HCT116 (cell line): Measurements from ENCODE around the gene SPATS2L. TPM values are rescaled to one million over a fixed set of nuclear protein-coding genes. Genes with fewer than 3 reads are reported as not detected.

Experiments used
- ATAC-seq: fragments of 200-7000 bp; cut with Tn5 transposase; 2 replicates; pipeline ENCODE4 v1.9.1; 2020; ENCODE audit warnings: mild to moderate bottlenecking, moderate library complexity
- BruUV-seq: library from RNA; stranded (reverse); fragments of 400-500 nt; replicated peaks from 2 replicates; lab custom pipeline; 2021; lab: Mats Ljungman, UMichigan
- CTCF ChIA-PET: fragments of 300-600 bp; sonication (Branson Sonifier 250); formaldehyde crosslinking; loops from one replicate; lab custom pipeline; 2021; ENCODE audit warnings: antibody characterized with exemption; lab: Charles Lee
- POLR2A ChIA-PET: fragments of 300-600, 350-600 bp; sonication (Branson Sonifier 250); formaldehyde crosslinking; loops from one replicate; lab custom pipeline; 2021; ENCODE audit warnings: antibody characterized with exemption; lab: Charles Lee
- RAD21 ChIA-PET, 2 experiments: fragments of 300-600 bp; sonication (Branson Sonifier 250); formaldehyde crosslinking; loops; one replicate each; lab custom pipeline; 2023; ENCODE audit warnings: low total read pairs in 2 of 2; ENCODE audit not compliant: uncharacterized antibody in 2 of 2, unreplicated experiment in 2 of 2, low non-redundant PET in 1 of 2; lab: Charles Lee
- DNase-seq: peaks from one replicate; pipeline ENCODE4 v3.0.0-alpha.2; 2010; ENCODE audit warnings: low read depth, low spot score
- H2AFZ ChIP-seq: fragments of 200-600 bp; shearing (Covaris generic), sonication (generic); 2 replicates; pipeline ENCODE4 v1.6.1; 2017; ENCODE audit warnings: low read depth, mixed run types, mixed read lengths, antibody characterized with exemption, low read length; ENCODE audit not compliant: poor library complexity, severe bottlenecking
- H3K27ac ChIP-seq: 2 replicates; pipeline ENCODE4 v1.5.1; 2012; ENCODE audit warnings: low read depth, low read length
- H3K27me3 ChIP-seq: fragments of 200-600 bp; sonication (generic); 2 replicates; pipeline ENCODE4 v1.6.1; 2016; ENCODE audit warnings: mixed run types, low read length, mixed read lengths; ENCODE audit not compliant: insufficient read depth
- H3K36me3 ChIP-seq, 2 experiments: fragments of 200-500 bp in 1 of 2; fragments of 200-600 bp in 1 of 2; sonication (Bioruptor generic) in 1 of 2; sonication (generic) in 1 of 2; 2 replicates each; pipeline versions ENCODE4 v1.5.1 to v1.6.1; 2014 to 2016; ENCODE audit warnings: low read length in 2 of 2, inconsistent platforms in 1 of 2, mixed read lengths in 1 of 2, mixed run types in 1 of 2; ENCODE audit not compliant: insufficient read depth in 2 of 2, control insufficient read depth in 1 of 2
- H3K4me1 ChIP-seq, 2 experiments: fragments of 200-600 bp in 1 of 2; sonication (generic) in 1 of 2; 2 replicates each; pipeline versions ENCODE4 v1.5.1 to v1.6.1; 2012 to 2017; ENCODE audit warnings: low read length in 2 of 2, inconsistent platforms in 1 of 2, mild to moderate bottlenecking in 1 of 2, mixed read lengths in 1 of 2, mixed run types in 1 of 2, moderate library complexity in 1 of 2; ENCODE audit not compliant: insufficient read depth in 2 of 2, control insufficient read depth in 1 of 2
- H3K4me2 ChIP-seq: fragments of 200-600 bp; sonication (generic); 2 replicates; pipeline ENCODE4 v1.6.1; 2017; ENCODE audit warnings: mixed run types, low read length, mixed read lengths
- H3K4me3 ChIP-seq, 2 experiments: fragments of 200-600 bp in 1 of 2; sonication (generic) in 1 of 2; replicated peaks in 1 of 2; 2 replicates each; pipeline ENCODE4 v1.5.1; 2011 to 2016; ENCODE audit warnings: low read length in 2 of 2, control low read depth in 1 of 2, low read depth in 1 of 2, mild to moderate bottlenecking in 1 of 2, mixed read lengths in 1 of 2, mixed run types in 1 of 2
- H3K79me2 ChIP-seq: fragments of 200-600 bp; sonication (generic); 2 replicates; pipeline ENCODE4 v1.6.1; 2017; ENCODE audit warnings: mild to moderate bottlenecking, mixed run types, low read length, moderate library complexity, mixed read lengths; ENCODE audit not compliant: insufficient read depth
- H3K9ac ChIP-seq: fragments of 200-600 bp; sonication (generic); 2 replicates; pipeline ENCODE4 v1.6.1; 2016; ENCODE audit warnings: low read length, mixed read lengths
- H3K9me2 ChIP-seq: fragments of 200-600 bp; sonication (generic), shearing (Covaris generic); 2 replicates; pipeline ENCODE4 v1.6.1; 2017; ENCODE audit warnings: mixed run types, mild to moderate bottlenecking, moderate library complexity; ENCODE audit not compliant: insufficient read depth
- H3K9me3 ChIP-seq, 2 experiments: fragments of 200-500 bp in 1 of 2; fragments of 200-600 bp in 1 of 2; sonication (Bioruptor generic) in 1 of 2; sonication (generic) in 1 of 2; 2 replicates each; pipeline ENCODE4 v1.6.1; 2014 to 2017; ENCODE audit warnings: low read length in 2 of 2, mixed read lengths in 2 of 2, inconsistent platforms in 1 of 2, low read depth in 1 of 2, mild to moderate bottlenecking in 1 of 2, mixed run types in 1 of 2, moderate library complexity in 1 of 2; ENCODE audit not compliant: control insufficient read depth in 1 of 2, insufficient read depth in 1 of 2
- H4K20me1 ChIP-seq: fragments of 200-600 bp; sonication (generic), shearing (Covaris generic); 2 replicates; pipeline ENCODE4 v1.6.1; 2017; ENCODE audit warnings: mixed run types, mild to moderate bottlenecking, moderate library complexity; ENCODE audit not compliant: insufficient read depth
- CBX3 ChIP-seq: IDR thresholded peaks from 2 replicates; pipeline ENCODE4 v1.6.1; 2012; ENCODE audit warnings: low read depth
- EGR1 ChIP-seq: IDR thresholded peaks from 2 replicates; pipeline ENCODE4 v1.6.1; 2012; ENCODE audit warnings: low read depth
- ELF1 ChIP-seq: IDR thresholded peaks from 2 replicates; pipeline ENCODE4 v1.6.1; 2012; ENCODE audit warnings: low read depth, borderline replicate concordance
- EZH2 ChIP-seq: fragments of 200-600 bp; sonication (generic); IDR thresholded peaks from 2 replicates; pipeline ENCODE4 v1.6.1; 2017; ENCODE audit warnings: antibody characterized with exemption, mixed run types
- EZH2phosphoT487 ChIP-seq: fragments of 200-600 bp; IDR thresholded peaks from 2 replicates; pipeline ENCODE4 v1.6.1; 2018; ENCODE audit warnings: antibody characterized with exemption, borderline replicate concordance
- JUND ChIP-seq: IDR thresholded peaks from 2 replicates; pipeline ENCODE4 v1.6.1; 2012
- POLR2A ChIP-seq: IDR thresholded peaks from 2 replicates; pipeline ENCODE4 v1.7.0; 2011; ENCODE audit warnings: borderline replicate concordance; ENCODE audit not compliant: insufficient read depth, insufficient read length; ENCODE audit errors: extremely low read depth
- POLR2AphosphoS5 ChIP-seq: IDR thresholded peaks from 2 replicates; pipeline ENCODE4 v1.6.1; 2011; ENCODE audit warnings: mild to moderate bottlenecking, low read depth, low read length, moderate library complexity
- RAD21 ChIP-seq: IDR thresholded peaks from 2 replicates; pipeline ENCODE4 v1.6.1; 2012; ENCODE audit warnings: low read depth, mild to moderate bottlenecking
- REST ChIP-seq: IDR thresholded peaks from 2 replicates; pipeline ENCODE4 v1.6.1; 2012; ENCODE audit warnings: low read depth
- SIN3A ChIP-seq: IDR thresholded peaks from 2 replicates; pipeline ENCODE4 v1.6.1; 2012; ENCODE audit warnings: low read depth
- SP1 ChIP-seq: IDR thresholded peaks from 2 replicates; pipeline ENCODE4 v1.6.1; 2012; ENCODE audit warnings: low read depth
- SRF ChIP-seq: IDR thresholded peaks from 2 replicates; pipeline ENCODE4 v1.6.1; 2012; ENCODE audit warnings: low read depth
- TCF7L2 ChIP-seq: IDR thresholded peaks from 2 replicates; pipeline ENCODE4 v1.7.0; 2011; ENCODE audit warnings: borderline replicate concordance, inconsistent platforms; ENCODE audit not compliant: insufficient read depth, insufficient read length; ENCODE audit errors: extremely low read depth
- YY1 ChIP-seq: IDR thresholded peaks from 2 replicates; pipeline ENCODE4 v1.6.1; 2011; ENCODE audit warnings: low read length, low read depth, moderate library complexity, mild to moderate bottlenecking; ENCODE audit not compliant: insufficient replicate concordance; ENCODE audit errors: extremely low read depth
- ZFX ChIP-seq: fragments of 450-650 bp; IDR thresholded peaks from 2 replicates; pipeline ENCODE4 v1.6.1; 2017
- ZNF274 ChIP-seq: fragments of 200-500 bp; sonication (Bioruptor generic); IDR thresholded peaks from 2 replicates; pipeline ENCODE4 v1.6.1; 2014; ENCODE audit warnings: mild to moderate bottlenecking, low read depth, low read length, inconsistent platforms
- intact Hi-C: fragments of 100-400 bp; cut with micrococcal nuclease; formaldehyde crosslinking; loops from 2 replicates; pipeline ENCODE4 v1.10.0; 2022
- total RNA-seq: library from RNA; stranded (reverse); gene quantifications from one replicate; pipeline ENCODE4 v1.2.1, GENCODE V29; 2021; ENCODE audit not compliant: unreplicated experiment
- TF ChIP-seq, protein P1 (sequence below), 3 experiments: fragments of 200-600 bp in 1 of 3; sonication (generic) in 1 of 3; IDR thresholded peaks in 2 of 3; conservative IDR thresholded peaks in 1 of 3; 2 replicates each; pipeline ENCODE4 v1.5.1; 2012 to 2017; ENCODE audit warnings: low read depth in 2 of 3, low read length in 2 of 3, antibody characterized with exemption in 1 of 3, borderline replicate concordance in 1 of 3, control low read depth in 1 of 3, mild to moderate bottlenecking in 1 of 3, mixed read lengths in 1 of 3, mixed run types in 1 of 3, moderate library complexity in 1 of 3; ENCODE audit not compliant: insufficient read depth in 1 of 3
- TF ChIP-seq, protein P2 (sequence below): IDR thresholded peaks from 2 replicates; pipeline ENCODE4 v1.6.1; 2012

The SPATS2L gene
- total RNA-seq, 1 experiment from 2014 or later = 87.1 TPM

DNA sequence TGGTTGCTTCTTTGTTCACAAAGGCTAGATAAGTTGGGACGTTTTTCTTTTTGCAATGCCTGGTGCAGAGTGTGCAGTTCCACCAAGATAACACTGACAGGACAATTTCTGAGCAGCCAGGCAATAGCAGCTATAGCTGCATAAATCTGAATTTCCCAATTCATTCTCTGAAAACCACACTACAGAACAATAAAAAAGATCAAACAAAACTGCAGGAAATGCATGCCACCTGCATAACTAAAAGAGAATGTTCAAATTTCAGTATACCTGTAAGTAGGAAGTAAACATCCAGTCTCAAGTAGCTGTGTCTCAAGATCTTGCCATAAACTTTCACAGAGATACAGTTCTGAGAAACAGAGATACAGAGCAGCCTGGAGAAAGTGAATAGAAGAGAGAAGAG is 208.7 kb downstream of the SPATS2L start:
- ATAC-seq = no peak
- Histone ChIP-seq H4K20me1 (no peaks in the 10 kb centered on the region), H3K27me3 (peaks cover 5% of the 10 kb centered on the region; the same call in 1 of the 2 replicates), H3K4me2 (no peak overlapping the region), H3K4me1 (peaks cover 2 to 6% of the 10 kb centered on the region in 2 experiments; a peak in 1 of 4 replicates), H3K4me3 (no peak overlapping the region), H3K9me3 (no peaks in the 10 kb centered on the region), H3K79me2 (no peaks in the 10 kb centered on the region), H3K9ac (no peak overlapping the region), H2AFZ (no peak overlapping the region), H3K36me3 (no peaks in the 10 kb centered on the region), H3K9me2 (no peaks in the 10 kb centered on the region), H3K27ac (no peak overlapping the region)
- TF ChIP-seq SIN3A (no peak), SRF (no peak), EGR1 (no peak), EZH2 (no peak), JUND (no peak), SP1 (no peak), ELF1 (no peak), RAD21 (no peak), POLR2A (no peak), REST (no peak), YY1 (no peak), TCF7L2 (no peak), ZNF274 (no peak), EZH2phosphoT487 (no peak), CBX3 (no peak), ZFX (no peak), POLR2AphosphoS5 (no peak)
- TF ChIP-seq, protein P1, sequence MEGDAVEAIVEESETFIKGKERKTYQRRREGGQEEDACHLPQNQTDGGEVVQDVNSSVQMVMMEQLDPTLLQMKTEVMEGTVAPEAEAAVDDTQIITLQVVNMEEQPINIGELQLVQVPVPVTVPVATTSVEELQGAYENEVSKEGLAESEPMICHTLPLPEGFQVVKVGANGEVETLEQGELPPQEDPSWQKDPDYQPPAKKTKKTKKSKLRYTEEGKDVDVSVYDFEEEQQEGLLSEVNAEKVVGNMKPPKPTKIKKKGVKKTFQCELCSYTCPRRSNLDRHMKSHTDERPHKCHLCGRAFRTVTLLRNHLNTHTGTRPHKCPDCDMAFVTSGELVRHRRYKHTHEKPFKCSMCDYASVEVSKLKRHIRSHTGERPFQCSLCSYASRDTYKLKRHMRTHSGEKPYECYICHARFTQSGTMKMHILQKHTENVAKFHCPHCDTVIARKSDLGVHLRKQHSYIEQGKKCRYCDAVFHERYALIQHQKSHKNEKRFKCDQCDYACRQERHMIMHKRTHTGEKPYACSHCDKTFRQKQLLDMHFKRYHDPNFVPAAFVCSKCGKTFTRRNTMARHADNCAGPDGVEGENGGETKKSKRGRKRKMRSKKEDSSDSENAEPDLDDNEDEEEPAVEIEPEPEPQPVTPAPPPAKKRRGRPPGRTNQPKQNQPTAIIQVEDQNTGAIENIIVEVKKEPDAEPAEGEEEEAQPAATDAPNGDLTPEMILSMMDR (IDR thresholded peaks at IDR 0.05 in 2 of 3, conservative IDR thresholded peaks at IDR 0.05 in 1 of 3; ENCODE audit: borderline replicate concordance in 1 of 3, insufficient read depth in 1 of 3, low read depth in 2 of 3, low read length in 2 of 3) = no peak
- TF ChIP-seq, protein P2, sequence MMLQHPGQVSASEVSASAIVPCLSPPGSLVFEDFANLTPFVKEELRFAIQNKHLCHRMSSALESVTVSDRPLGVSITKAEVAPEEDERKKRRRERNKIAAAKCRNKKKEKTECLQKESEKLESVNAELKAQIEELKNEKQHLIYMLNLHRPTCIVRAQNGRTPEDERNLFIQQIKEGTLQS = no peak
- CTCF ChIA-PET = no interaction called here
- intact Hi-C loops = no loop called here
- no TSS peak for BruUV-seq
- no peak for DNase-seq
- POLR2A ChIA-PET = no interaction called here
- RAD21 ChIA-PET = no interaction called here
